HAP-1 (cell line): ENCODE results near the gene TUT7.
A peak's percentile ranks its signal among the peaks of the same experiment; 100 is the strongest.

ENCODE experiments used
- DNase-seq, 2 experiments: peaks; one replicate each; pipeline ENCODE4 v3.0.0-alpha.2; 2016 to 2020; ENCODE audit warnings: low spot score in 2 of 2
- H3K27me3 ChIP-seq: fragments of 250-450 bp; sonication (Bioruptor Pico); 2 replicates; pipeline ENCODE4 v1.5.1; 2020; ENCODE audit warnings: low read depth, mild to moderate bottlenecking, moderate library complexity
- H3K36me3 ChIP-seq: fragments of 250-450 bp; sonication (Bioruptor Pico); replicated peaks from 2 replicates; pipeline ENCODE4 v1.5.1; 2020; ENCODE audit warnings: mild to moderate bottlenecking
- H3K4me1 ChIP-seq: fragments of 250-450 bp; sonication (Bioruptor Pico); 2 replicates; pipeline ENCODE4 v1.5.1; 2020; ENCODE audit warnings: mild to moderate bottlenecking
- H3K4me3 ChIP-seq: fragments of 250-450 bp; sonication (Bioruptor Pico); 2 replicates; pipeline ENCODE4 v1.5.1; 2020; ENCODE audit warnings: mild to moderate bottlenecking, moderate library complexity
- H3K9me3 ChIP-seq: fragments of 250-450 bp; sonication (Bioruptor Pico); 2 replicates; pipeline ENCODE4 v1.5.1; 2020; ENCODE audit warnings: mild to moderate bottlenecking, moderate library complexity
- in situ Hi-C: fragments of 300-500 bp; cut with MboI; formaldehyde crosslinking; loops from 3 replicates; pipeline ENCODE4 v1.14.3; 2020; ENCODE audit warnings: low sequenced_read_pairs, inconsistent platforms, mixed read lengths

Gene TUT7

GRCh38 chr9:86282077-86282978 is 71.9 kb downstream of the TUT7 start, which contains the start of gene ISCA1:
Gene ISCA1, minus strand, starts transcription at chr9:86282538. Its CDS starts 80 bp downstream, at chr9:86282458.
- no peaks in the 10 kb centered on the region for H3K27me3 ChIP-seq
- H3K4me1 ChIP-seq = peaks cover 21% of the 10 kb centered on the region
- H3K9me3 ChIP-seq = no peaks in the 10 kb centered on the region
- peak within 1 kb of the TSS; percentile 87 for H3K4me3 ChIP-seq
- DNase-seq = peak; percentile 89 to 100
- in situ Hi-C loops = no loop called here
- H3K36me3 ChIP-seq = peaks cover 6% of the 10 kb centered on the region; the same call in 1 of the 2 replicates

GRCh38 chr9:86281593-86282076 is 72.6 kb downstream of the TUT7 start:
- peak overlapping the region; percentile 87 for H3K4me3 ChIP-seq
- H3K9me3 ChIP-seq = no peaks in the 10 kb centered on the region
- peaks cover 6% of the 10 kb centered on the region; the same call in 1 of the 2 replicates for H3K36me3 ChIP-seq
- in situ Hi-C loops = no loop called here
- DNase-seq = peak; percentile 37 to 65
- H3K4me1 ChIP-seq = peaks cover 15% of the 10 kb centered on the region
- no peaks in the 10 kb centered on the region for H3K27me3 ChIP-seq

GRCh38 chr9:86280580-86280979 is 73.6 kb downstream of the TUT7 start:
- Histone ChIP-seq H3K9me3 (no peaks in the 10 kb centered on the region), H3K27me3 (no peaks in the 10 kb centered on the region), H3K4me3 (peak overlapping the region; percentile 87; the same call in 1 of the 2 replicates), H3K4me1 (peaks cover 16% of the 10 kb centered on the region), H3K36me3 (peaks cover 6% of the 10 kb centered on the region; the same call in 1 of the 2 replicates)
- no peak for DNase-seq
- in situ Hi-C loops = no loop called here

- in situ Hi-C loops = no loop called here
- Histone ChIP-seq H3K27me3 (no peaks in the 10 kb centered on the region), H3K4me3 (no peak overlapping the region), H3K4me1 (peaks cover 24% of the 10 kb centered on the region), H3K9me3 (no peaks in the 10 kb centered on the region), H3K36me3 (peaks cover 6% of the 10 kb centered on the region; the same call in 1 of the 2 replicates)
- no peak for DNase-seq
Observed at GRCh38 chr9:86279839-86280238, 74.4 kb downstream of the TUT7 start.

GRCh38 chr9:86277072-86277471 is 77.1 kb downstream of the TUT7 start:
- Histone ChIP-seq H3K27me3 (no peaks in the 10 kb centered on the region), H3K4me3 (no peak overlapping the region), H3K9me3 (no peaks in the 10 kb centered on the region), H3K36me3 (peaks cover 19% of the 10 kb centered on the region), H3K4me1 (peaks cover 18% of the 10 kb centered on the region)
- no peak for DNase-seq
- in situ Hi-C loops = no loop called here

- no peaks in the 10 kb centered on the region for H3K27me3 ChIP-seq
- peaks cover 14% of the 10 kb centered on the region for H3K4me1 ChIP-seq
- H3K9me3 ChIP-seq = no peaks in the 10 kb centered on the region
- H3K4me3 ChIP-seq = no peak overlapping the region
- H3K36me3 ChIP-seq = peaks cover 28% of the 10 kb centered on the region
- in situ Hi-C loops = no loop called here
- no peak for DNase-seq
Observed at GRCh38 chr9:86275962-86276361, 78.2 kb downstream of the TUT7 start.

- Histone ChIP-seq H3K4me3 (no peak overlapping the region), H3K36me3 (peaks cover 28% of the 10 kb centered on the region), H3K9me3 (no peaks in the 10 kb centered on the region), H3K4me1 (peaks cover 13% of the 10 kb centered on the region), H3K27me3 (no peaks in the 10 kb centered on the region)
- peak; percentile 32 to 64 for DNase-seq
- in situ Hi-C loops = no loop called here
Observed at GRCh38 chr9:86274821-86275643, 79.2 kb downstream of the TUT7 start.

- no peaks in the 10 kb centered on the region for H3K27me3 ChIP-seq
- H3K9me3 ChIP-seq = no peaks in the 10 kb centered on the region
- H3K4me3 ChIP-seq = no peak overlapping the region
- peaks cover 11% of the 10 kb centered on the region for H3K4me1 ChIP-seq
- in situ Hi-C loops = no loop called here
- no peak for DNase-seq
- peaks cover 26% of the 10 kb centered on the region for H3K36me3 ChIP-seq
Observed at GRCh38 chr9:86272221-86272620, 82.0 kb downstream of the TUT7 start.

- Histone ChIP-seq H3K4me1 (no peaks in the 10 kb centered on the region), H3K36me3 (peaks cover 13% of the 10 kb centered on the region), H3K27me3 (no peaks in the 10 kb centered on the region), H3K9me3 (no peaks in the 10 kb centered on the region), H3K4me3 (no peak overlapping the region)
- in situ Hi-C loops = no loop called here
- no peak for DNase-seq
Observed at GRCh38 chr9:86263876-86264275, 90.3 kb downstream of the TUT7 start.

- in situ Hi-C loops = no loop called here
- no peaks in the 10 kb centered on the region for H3K9me3 ChIP-seq
- peaks cover 13% of the 10 kb centered on the region for H3K36me3 ChIP-seq
- no peaks in the 10 kb centered on the region for H3K4me1 ChIP-seq
- H3K4me3 ChIP-seq = no peak overlapping the region
- DNase-seq = no peak
- H3K27me3 ChIP-seq = no peaks in the 10 kb centered on the region
Observed at GRCh38 chr9:86262492-86262891, 91.7 kb downstream of the TUT7 start.

GRCh38 chr9:86259557-86259956 is 94.7 kb downstream of the TUT7 start, which contains the start of gene C9orf153:
Gene C9orf153, minus strand, starts transcription at chr9:86259657. Its CDS starts 30,054 bp downstream, at chr9:86229603.
- H3K9me3 ChIP-seq = no peaks in the 10 kb centered on the region
- H3K27me3 ChIP-seq = no peaks in the 10 kb centered on the region
- no peak for DNase-seq
- H3K4me1 ChIP-seq = no peaks in the 10 kb centered on the region
- no peak within 1 kb of the TSS for H3K4me3 ChIP-seq
- in situ Hi-C loops = no loop called here
- H3K36me3 ChIP-seq = peaks cover 8% of the 10 kb centered on the region

GRCh38 chr9:86257391-86257790 is 96.8 kb downstream of the TUT7 start:
- Histone ChIP-seq H3K4me3 (no peak overlapping the region), H3K9me3 (no peaks in the 10 kb centered on the region), H3K4me1 (no peaks in the 10 kb centered on the region), H3K27me3 (no peaks in the 10 kb centered on the region), H3K36me3 (no peaks in the 10 kb centered on the region)
- in situ Hi-C loops = no loop called here
- no peak for DNase-seq

GRCh38 chr9:86256653-86257052 is 97.6 kb downstream of the TUT7 start:
- Histone ChIP-seq H3K4me1 (no peaks in the 10 kb centered on the region), H3K9me3 (no peaks in the 10 kb centered on the region), H3K4me3 (no peak overlapping the region), H3K36me3 (no peaks in the 10 kb centered on the region), H3K27me3 (no peaks in the 10 kb centered on the region)
- no peak for DNase-seq
- in situ Hi-C loops = no loop called here
